ES-I3 (cell line): Measurements from ENCODE around the gene MUC6.
"Not testable (repeated sequence)": the region's sequence is repeated elsewhere in the genome, so short reads cannot be mapped to it uniquely, and the experiment has no call there.

Experiments
- H3K36me3 ChIP-seq: 2 replicates; pipeline ENCODE4 v1.6.1; 2013; ENCODE audit warnings: mild to moderate bottlenecking, low read length, control low read depth, moderate library complexity; ENCODE audit not compliant: insufficient read depth
- H3K4me1 ChIP-seq: 2 replicates; pipeline ENCODE4 v1.6.1; 2013; ENCODE audit warnings: mild to moderate bottlenecking, control low read depth, low read length; ENCODE audit not compliant: insufficient read depth
- H3K9ac ChIP-seq: 2 replicates; pipeline ENCODE4 v1.6.1; 2013; ENCODE audit warnings: low read depth, mild to moderate bottlenecking, low read length, moderate library complexity
- H3K9me3 ChIP-seq: 2 replicates; pipeline ENCODE4 v1.6.1; 2013; ENCODE audit warnings: mild to moderate bottlenecking, low read length, moderate library complexity; ENCODE audit not compliant: control insufficient read depth, insufficient read depth

MUC6 gene

DNA sequence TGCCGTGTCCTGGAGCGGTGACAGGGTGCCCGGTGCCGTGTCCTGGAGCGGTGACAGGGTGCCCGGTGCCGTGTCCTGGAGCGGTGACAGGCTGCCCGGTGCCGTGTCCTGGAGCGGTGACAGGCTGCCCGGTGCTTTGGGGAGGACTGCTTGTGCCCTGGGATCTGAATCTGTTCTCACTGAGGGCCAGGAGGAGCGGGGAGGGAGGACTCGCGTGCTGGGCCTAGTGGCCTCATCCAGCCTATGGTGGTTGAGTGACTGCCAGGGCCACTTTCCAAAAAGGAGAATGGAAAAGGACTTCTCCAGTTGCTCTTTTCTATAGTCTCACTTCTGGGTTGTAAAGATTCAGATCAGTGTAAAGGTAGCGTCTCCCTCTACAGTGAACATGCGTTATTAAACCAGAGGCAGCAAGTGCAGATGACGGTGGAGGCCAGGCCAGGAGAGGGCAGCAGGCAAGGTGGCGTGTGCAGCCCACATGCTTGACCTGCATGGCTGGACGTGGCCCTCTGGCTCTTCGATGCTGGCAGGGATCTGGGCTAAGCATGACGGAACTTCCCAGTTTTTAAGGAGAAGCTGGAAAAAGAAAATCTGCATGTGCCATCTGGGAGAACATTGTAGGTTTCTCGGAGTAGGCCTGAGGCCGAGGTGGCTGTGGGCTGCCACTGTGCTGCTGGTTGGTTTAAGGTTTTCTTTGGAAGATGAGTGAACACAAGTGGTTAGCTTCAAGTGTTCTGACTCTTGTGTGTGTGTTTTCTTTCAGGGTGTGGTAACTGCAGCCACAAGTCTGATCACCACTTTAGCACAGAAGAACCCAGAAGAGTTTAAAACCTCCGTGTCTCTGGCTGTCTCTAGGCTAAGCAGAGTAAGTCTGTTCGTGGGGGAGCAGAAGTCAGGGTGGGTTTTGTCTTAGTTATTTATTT lies 55.8 kb downstream of the MUC6 start:
- no peaks in the 10 kb centered on the region for H3K4me1 ChIP-seq
- peaks cover 18% of the 10 kb centered on the region for H3K36me3 ChIP-seq
- no peak overlapping the region for H3K9ac ChIP-seq
- no peaks in the 10 kb centered on the region for H3K9me3 ChIP-seq

DNA sequence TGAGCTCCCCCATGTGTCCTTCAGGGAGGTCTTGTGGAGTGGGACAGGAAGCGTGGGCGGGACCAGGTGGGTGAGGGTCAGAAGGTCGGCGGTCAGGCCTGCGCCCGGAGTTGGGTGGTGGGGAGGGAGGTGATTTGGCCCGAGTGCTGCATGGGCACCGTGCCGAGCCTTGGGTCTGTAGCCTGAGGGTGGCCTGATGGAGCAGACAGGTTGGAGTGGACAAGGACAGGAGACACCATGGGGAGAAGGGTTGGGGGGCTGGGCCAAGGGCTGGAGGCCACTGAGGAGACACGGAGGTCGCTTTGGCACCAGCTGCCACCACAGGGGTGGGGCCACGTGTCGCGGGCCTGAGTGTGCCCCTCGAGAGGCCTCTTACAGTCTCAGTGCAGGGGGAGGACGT lies 57.7 kb downstream of the MUC6 start:
- H3K9me3 ChIP-seq = no peaks in the 10 kb centered on the region
- peaks cover 15% of the 10 kb centered on the region for H3K36me3 ChIP-seq
- H3K9ac ChIP-seq = no peak overlapping the region
- no peaks in the 10 kb centered on the region for H3K4me1 ChIP-seq

DNA sequence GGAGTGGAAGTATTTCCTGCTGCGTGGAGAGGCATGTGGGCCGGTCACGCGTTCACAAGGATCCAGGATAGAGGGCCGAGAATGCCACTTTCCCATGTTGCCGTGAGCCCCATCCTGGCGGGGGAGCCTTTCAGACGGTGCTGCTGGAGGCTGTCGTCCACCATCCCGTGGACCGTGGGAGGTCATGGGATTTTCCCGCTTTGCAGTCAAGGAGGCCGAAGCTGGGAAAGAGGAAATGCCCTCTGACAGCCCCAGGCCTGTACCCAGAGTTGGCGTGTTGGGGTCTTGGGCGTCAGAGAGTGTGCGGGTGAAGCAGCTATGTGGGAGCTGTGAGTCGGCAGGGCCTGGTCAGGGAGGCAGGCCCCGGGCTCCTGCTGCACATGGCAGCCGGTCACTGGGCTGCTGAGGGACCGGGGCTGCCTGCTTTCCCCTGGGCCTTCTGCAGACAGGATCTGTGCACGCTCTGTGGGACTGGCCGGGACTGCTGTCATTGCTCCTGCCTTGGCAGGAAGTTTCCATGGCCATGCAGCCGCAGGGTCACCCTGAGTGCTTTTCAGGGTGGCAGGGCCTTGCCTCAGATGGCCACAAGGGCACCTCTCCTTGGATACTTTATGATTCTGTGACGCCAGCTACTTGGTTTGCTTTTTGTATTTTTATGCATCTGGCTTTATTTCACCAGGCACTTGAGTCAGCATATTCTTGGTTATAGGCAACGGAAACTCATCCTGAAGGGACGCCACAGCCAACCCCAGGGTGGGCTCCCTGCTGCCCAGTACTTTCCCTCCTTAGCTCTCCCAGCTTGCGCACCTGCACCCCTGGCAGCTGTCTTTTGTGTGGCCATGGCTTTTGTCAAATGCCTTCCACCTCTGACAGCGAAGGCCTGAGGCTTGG lies 58.4 kb downstream of the MUC6 start:
- peaks cover 15% of the 10 kb centered on the region for H3K36me3 ChIP-seq
- H3K9ac ChIP-seq = no peak overlapping the region
- H3K9me3 ChIP-seq = no peaks in the 10 kb centered on the region
- H3K4me1 ChIP-seq = no peaks in the 10 kb centered on the region

DNA sequence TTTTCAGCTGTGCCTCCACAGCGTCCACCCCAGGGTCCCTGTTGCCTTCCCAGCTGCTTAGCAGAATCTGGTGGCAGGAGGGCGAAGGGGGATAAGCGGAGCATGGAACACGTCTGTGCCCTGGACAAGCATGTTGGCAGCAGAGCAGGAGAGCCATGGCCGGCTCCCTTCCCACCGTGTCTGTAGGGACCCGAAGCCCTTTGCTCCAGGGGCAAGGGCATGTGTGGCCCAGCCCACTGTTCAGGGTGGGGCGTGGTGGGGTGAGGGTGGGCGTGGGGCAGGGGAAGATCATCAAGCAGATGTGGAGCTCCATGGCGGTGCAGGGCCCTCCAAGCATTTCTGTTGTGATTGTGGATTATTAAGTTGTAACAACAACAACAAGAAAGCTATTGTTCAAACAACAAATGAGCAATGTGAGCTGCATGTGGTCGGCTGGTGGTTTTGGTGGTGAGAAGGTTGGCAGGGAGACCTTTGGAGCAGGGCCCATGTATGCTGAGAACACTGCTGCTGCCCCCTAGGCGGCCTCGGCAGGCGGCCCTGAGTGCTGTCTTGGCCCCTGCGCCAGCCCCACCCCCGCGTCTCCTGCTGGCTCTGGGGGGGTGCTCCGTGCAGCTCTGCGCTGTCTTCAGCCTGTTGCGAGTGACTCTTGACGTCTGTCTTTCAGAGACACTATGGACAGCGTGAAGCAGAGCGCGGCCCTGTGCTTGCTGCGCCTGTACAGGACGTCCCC lies 59.9 kb downstream of the MUC6 start:
- H3K4me1 ChIP-seq = no peaks in the 10 kb centered on the region

GRCh38 chr11:975827-976226 lies 60.7 kb downstream of the MUC6 start:
- H3K9me3 ChIP-seq = no peaks in the 10 kb centered on the region
- H3K36me3 ChIP-seq = peaks cover 7% of the 10 kb centered on the region
- H3K4me1 ChIP-seq = no peaks in the 10 kb centered on the region
- H3K9ac ChIP-seq = no peak overlapping the region

More for the DNA sequence above, 59.9 kb downstream of the MUC6 start:
- no peaks in the 10 kb centered on the region for H3K9me3 ChIP-seq
- H3K36me3 ChIP-seq = peaks cover 9% of the 10 kb centered on the region
- H3K9ac ChIP-seq = no peak overlapping the region

- not testable (repeated sequence) for H3K9ac ChIP-seq, H3K9me3 ChIP-seq, H3K4me1 ChIP-seq, H3K36me3 ChIP-seq
These were observed 61.1 kb downstream of the MUC6 start for GRCh38 chr11:975376-975775.

GRCh38 chr11:973237-973636 lies 63.3 kb downstream of the MUC6 start:
- H3K36me3 ChIP-seq = peaks cover 6% of the 10 kb centered on the region
- no peaks in the 10 kb centered on the region for H3K4me1 ChIP-seq
- H3K9ac ChIP-seq = no peak overlapping the region

GRCh38 chr11:972523-973211 lies 63.9 kb downstream of the MUC6 start:
- Histone ChIP-seq H3K36me3 (peaks cover 5% of the 10 kb centered on the region), H3K9ac (no peak overlapping the region), H3K4me1 (no peaks in the 10 kb centered on the region), H3K9me3 (no peaks in the 10 kb centered on the region)

More at GRCh38 chr11:973237-973636, 63.3 kb downstream of the MUC6 start:
- H3K9me3 ChIP-seq = no peaks in the 10 kb centered on the region

GRCh38 chr11:971731-972365 lies 64.7 kb downstream of the MUC6 start:
- Histone ChIP-seq H3K4me1 (no peaks in the 10 kb centered on the region), H3K9ac (no peak overlapping the region), H3K9me3 (no peaks in the 10 kb centered on the region), H3K36me3 (no peaks in the 10 kb centered on the region; the same call in 1 of the 2 replicates)

- Histone ChIP-seq H3K9me3 (no peaks in the 10 kb centered on the region), H3K36me3 (no peaks in the 10 kb centered on the region; the same call in 1 of the 2 replicates), H3K9ac (no peak overlapping the region), H3K4me1 (no peaks in the 10 kb centered on the region)
These were observed 65.3 kb downstream of the MUC6 start for GRCh38 chr11:971092-971690.

DNA sequence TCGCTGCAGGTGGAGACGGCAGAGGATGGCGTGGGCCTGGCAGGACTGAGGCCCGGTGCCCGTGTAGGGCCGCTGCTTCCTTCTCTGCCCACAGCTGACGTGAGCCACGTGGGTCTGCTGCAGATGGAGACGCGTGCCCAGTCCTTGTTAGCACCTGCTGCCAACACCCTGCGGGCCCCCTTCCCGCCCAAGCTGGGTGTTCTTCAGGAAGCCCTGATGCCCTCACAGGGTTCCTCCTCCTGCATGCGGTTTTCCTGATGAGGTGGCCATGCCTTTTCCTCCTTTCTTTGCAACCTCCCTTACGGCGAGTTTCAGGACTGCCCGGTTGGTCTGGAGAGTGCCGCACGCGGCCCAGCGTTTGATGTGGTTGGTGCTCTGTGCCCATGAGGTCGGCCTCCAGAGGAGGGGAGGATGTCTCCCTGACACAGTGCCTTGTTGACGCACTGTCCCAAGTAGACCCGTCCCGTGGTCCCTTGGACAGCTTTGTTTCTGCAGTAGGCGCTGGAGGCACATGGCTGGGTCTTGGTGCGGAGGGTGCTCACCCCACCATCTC lies 66.1 kb downstream of the MUC6 start:
- Histone ChIP-seq H3K36me3 (no peaks in the 10 kb centered on the region; the same call in 1 of the 2 replicates), H3K9ac (no peak overlapping the region), H3K4me1 (no peaks in the 10 kb centered on the region), H3K9me3 (no peaks in the 10 kb centered on the region)

- H3K36me3 ChIP-seq = peaks cover 3% of the 10 kb centered on the region
- H3K9ac ChIP-seq = no peak overlapping the region
- no peaks in the 10 kb centered on the region for H3K9me3 ChIP-seq
- no peaks in the 10 kb centered on the region for H3K4me1 ChIP-seq
These were observed 66.8 kb downstream of the MUC6 start for GRCh38 chr11:969651-970205.
